Measurements from ENCODE around the gene ARHGAP45.

The ARHGAP45 gene

GRCh38 chr19:1122972-1123363 lies 56.0 kb downstream of the ARHGAP45 start:
- 65% methylated on average over 17 of the region's 21 CpGs for WGBS
- H3K18ac ChIP-seq (ENCODE audit: low read depth in 1 of 2, low read length in 2 of 2) = no peak overlapping the region
- H2BK5ac ChIP-seq (ENCODE audit: low read depth, low read length, poor library complexity, severe bottlenecking) = no peak overlapping the region
- no peak overlapping the region for H2BK15ac ChIP-seq (ENCODE audit: low read depth, poor library complexity, severe bottlenecking)
- no peak overlapping the region for H2BK12ac ChIP-seq (ENCODE audit: low read length in 2 of 2)
- no peaks in the 10 kb centered on the region for H3K9me3 ChIP-seq (ENCODE audit: control insufficient read depth, low read length)
- H2AK5ac ChIP-seq (ENCODE audit: low read length, severe bottlenecking) = no peak overlapping the region
- H3K4ac ChIP-seq (ENCODE audit: low read depth in 1 of 2, low read length in 2 of 2) = no peak overlapping the region
- H3K79me1 ChIP-seq (replicated peaks; ENCODE audit: low read length, poor library complexity, severe bottlenecking) = peaks cover 46% of the 10 kb centered on the region
- no peaks in the 10 kb centered on the region for H3K27me3 ChIP-seq (ENCODE audit: control insufficient read depth in 1 of 2, insufficient read depth in 1 of 2, low read length in 2 of 2)
- H4K91ac ChIP-seq (ENCODE audit: low read length) = peak overlapping the region; percentile 14
- H2AFZ ChIP-seq (ENCODE audit: low read depth, low read length) = no peak overlapping the region
- no peak overlapping the region for H2BK120ac ChIP-seq (ENCODE audit: low read depth, low read length)
- peaks cover 95 to 98% of the 10 kb centered on the region in 2 experiments for H3K36me3 ChIP-seq (ENCODE audit: control insufficient read depth in 1 of 2, insufficient read depth in 2 of 2, low read depth in 1 of 2, low read length in 2 of 2)
- no peak overlapping the region for H3K4me3 ChIP-seq (ENCODE audit: insufficient read depth in 1 of 2, low read depth in 1 of 2, low read length in 2 of 2)
- peak overlapping the region; percentile 55 for H4K8ac ChIP-seq (ENCODE audit: low read length)
- DNase-seq = peak; percentile 70
- peaks cover 41% of the 10 kb centered on the region for H3K4me1 ChIP-seq (ENCODE audit: control insufficient read depth, insufficient read depth, low read depth, low read length)
- no peak overlapping the region for H3K14ac ChIP-seq (ENCODE audit: low read length in 2 of 2)
- H3K27ac ChIP-seq (ENCODE audit: low read length, poor library complexity, severe bottlenecking) = no peak overlapping the region
- H3K4me2 ChIP-seq (ENCODE audit: low read length, poor library complexity, severe bottlenecking) = no peak overlapping the region
- H3K23ac ChIP-seq (ENCODE audit: low read length in 2 of 2) = no peak overlapping the region
- no peak overlapping the region for H3K9ac ChIP-seq (ENCODE audit: low read length)

GRCh38 chr19:1123381-1123780 lies 56.4 kb downstream of the ARHGAP45 start:
- Histone ChIP-seq H3K36me3 (ENCODE audit: control insufficient read depth in 1 of 2, insufficient read depth in 2 of 2, low read depth in 1 of 2, low read length in 2 of 2) (peaks cover 94 to 97% of the 10 kb centered on the region in 2 experiments), H3K9me3 (ENCODE audit: control insufficient read depth, low read length) (no peaks in the 10 kb centered on the region), H3K79me1 (replicated peaks; ENCODE audit: low read length, poor library complexity, severe bottlenecking) (peaks cover 49% of the 10 kb centered on the region), H2BK120ac (ENCODE audit: low read depth, low read length) (no peak overlapping the region), H2BK12ac (ENCODE audit: low read length in 2 of 2) (no peak overlapping the region), H3K4me1 (ENCODE audit: control insufficient read depth, insufficient read depth, low read depth, low read length) (peaks cover 41% of the 10 kb centered on the region), H2BK15ac (ENCODE audit: low read depth, poor library complexity, severe bottlenecking) (no peak overlapping the region), H3K27me3 (ENCODE audit: control insufficient read depth in 1 of 2, insufficient read depth in 1 of 2, low read length in 2 of 2) (no peaks in the 10 kb centered on the region), H3K18ac (ENCODE audit: low read depth in 1 of 2, low read length in 2 of 2) (no peak overlapping the region), H2AK5ac (ENCODE audit: low read length, severe bottlenecking) (no peak overlapping the region), H2AFZ (ENCODE audit: low read depth, low read length) (no peak overlapping the region), H3K4me2 (ENCODE audit: low read length, poor library complexity, severe bottlenecking) (no peak overlapping the region), H4K91ac (ENCODE audit: low read length) (no peak overlapping the region), H3K23ac (ENCODE audit: low read length in 2 of 2) (peak overlapping the region in 1 of 2 experiments; percentile 14), H4K8ac (ENCODE audit: low read length) (no peak overlapping the region), H2BK5ac (ENCODE audit: low read depth, low read length, poor library complexity, severe bottlenecking) (no peak overlapping the region), H3K14ac (ENCODE audit: low read length in 2 of 2) (no peak overlapping the region), H3K4ac (ENCODE audit: low read depth in 1 of 2, low read length in 2 of 2) (no peak overlapping the region), H3K4me3 (ENCODE audit: insufficient read depth in 1 of 2, low read depth in 1 of 2, low read length in 2 of 2) (no peak overlapping the region), H3K9ac (ENCODE audit: low read length) (no peak overlapping the region), H3K27ac (ENCODE audit: low read length, poor library complexity, severe bottlenecking) (no peak overlapping the region)
- WGBS = 98% methylated on average over 20 of the region's 20 CpGs
- DNase-seq = no peak

GRCh38 chr19:1123885-1124677 lies 57.1 kb downstream of the ARHGAP45 start:
- Histone ChIP-seq H3K4me2 (ENCODE audit: low read length, poor library complexity, severe bottlenecking) (no peak overlapping the region), H3K9me3 (ENCODE audit: control insufficient read depth, low read length) (no peaks in the 10 kb centered on the region), H3K18ac (ENCODE audit: low read depth in 1 of 2, low read length in 2 of 2) (no peak overlapping the region), H3K27me3 (ENCODE audit: control insufficient read depth in 1 of 2, insufficient read depth in 1 of 2, low read length in 2 of 2) (no peaks in the 10 kb centered on the region), H2BK15ac (ENCODE audit: low read depth, poor library complexity, severe bottlenecking) (no peak overlapping the region), H3K36me3 (ENCODE audit: control insufficient read depth in 1 of 2, insufficient read depth in 2 of 2, low read depth in 1 of 2, low read length in 2 of 2) (peaks cover 87 to 90% of the 10 kb centered on the region in 2 experiments), H3K4ac (ENCODE audit: low read depth in 1 of 2, low read length in 2 of 2) (no peak overlapping the region), H3K9ac (ENCODE audit: low read length) (no peak overlapping the region), H3K23ac (ENCODE audit: low read length in 2 of 2) (no peak overlapping the region), H2BK12ac (ENCODE audit: low read length in 2 of 2) (peak overlapping the region in 1 of 2 experiments; percentile 49), H3K14ac (ENCODE audit: low read length in 2 of 2) (no peak overlapping the region), H4K8ac (ENCODE audit: low read length) (peak overlapping the region; percentile 27), H2BK120ac (ENCODE audit: low read depth, low read length) (no peak overlapping the region), H3K79me1 (replicated peaks; ENCODE audit: low read length, poor library complexity, severe bottlenecking) (peaks cover 47% of the 10 kb centered on the region), H2AFZ (ENCODE audit: low read depth, low read length) (no peak overlapping the region), H3K4me1 (ENCODE audit: control insufficient read depth, insufficient read depth, low read depth, low read length) (peaks cover 44% of the 10 kb centered on the region), H3K4me3 (ENCODE audit: insufficient read depth in 1 of 2, low read depth in 1 of 2, low read length in 2 of 2) (no peak overlapping the region), H4K91ac (ENCODE audit: low read length) (no peak overlapping the region), H2BK5ac (ENCODE audit: low read depth, low read length, poor library complexity, severe bottlenecking) (no peak overlapping the region), H2AK5ac (ENCODE audit: low read length, severe bottlenecking) (peak overlapping the region; percentile 45), H3K27ac (ENCODE audit: low read length, poor library complexity, severe bottlenecking) (no peak overlapping the region)
- 95% methylated on average over 23 of the region's 23 CpGs for WGBS
- no peak for DNase-seq

- Histone ChIP-seq H2BK12ac (ENCODE audit: low read length in 2 of 2) (no peak overlapping the region), H3K36me3 (ENCODE audit: control insufficient read depth in 1 of 2, insufficient read depth in 2 of 2, low read depth in 1 of 2, low read length in 2 of 2) (peaks cover 85% of the 10 kb centered on the region in 2 experiments), H2BK5ac (ENCODE audit: low read depth, low read length, poor library complexity, severe bottlenecking) (no peak overlapping the region), H2AK5ac (ENCODE audit: low read length, severe bottlenecking) (peak overlapping the region; percentile 51), H2AFZ (ENCODE audit: low read depth, low read length) (no peak overlapping the region), H2BK120ac (ENCODE audit: low read depth, low read length) (no peak overlapping the region), H3K4me2 (ENCODE audit: low read length, poor library complexity, severe bottlenecking) (peak overlapping the region; percentile 31), H4K8ac (ENCODE audit: low read length) (no peak overlapping the region), H3K27me3 (ENCODE audit: control insufficient read depth in 1 of 2, insufficient read depth in 1 of 2, low read length in 2 of 2) (no peaks in the 10 kb centered on the region), H3K14ac (ENCODE audit: low read length in 2 of 2) (no peak overlapping the region), H3K23ac (ENCODE audit: low read length in 2 of 2) (no peak overlapping the region), H3K27ac (ENCODE audit: low read length, poor library complexity, severe bottlenecking) (peak overlapping the region; percentile 77), H2BK15ac (ENCODE audit: low read depth, poor library complexity, severe bottlenecking) (no peak overlapping the region), H3K9ac (ENCODE audit: low read length) (peak overlapping the region; percentile 15), H3K4me1 (ENCODE audit: control insufficient read depth, insufficient read depth, low read depth, low read length) (peaks cover 59% of the 10 kb centered on the region), H3K18ac (ENCODE audit: low read depth in 1 of 2, low read length in 2 of 2) (no peak overlapping the region), H3K4me3 (ENCODE audit: insufficient read depth in 1 of 2, low read depth in 1 of 2, low read length in 2 of 2) (no peak overlapping the region), H3K9me3 (ENCODE audit: control insufficient read depth, low read length) (no peaks in the 10 kb centered on the region), H4K91ac (ENCODE audit: low read length) (no peak overlapping the region), H3K4ac (ENCODE audit: low read depth in 1 of 2, low read length in 2 of 2) (no peak overlapping the region), H3K79me1 (replicated peaks; ENCODE audit: low read length, poor library complexity, severe bottlenecking) (peaks cover 38% of the 10 kb centered on the region)
- WGBS = 95% methylated on average over 25 of the region's 33 CpGs
- no peak for DNase-seq
Measured at GRCh38 chr19:1125601-1126467, 58.9 kb downstream of the ARHGAP45 start.

All from mesenchymal stem cell (in vitro differentiated cells and primary cell).